GM19395 (cell line): Measurements from ENCODE around the gene KRT7.

ENCODE experiments used
- ATAC-seq: cut with Tn5 transposase; IDR thresholded peaks from one replicate; pipeline ENCODE4 v1.9.1; 2021; ENCODE audit warnings: mild to moderate bottlenecking, moderate library complexity; ENCODE audit not compliant: unreplicated experiment

The KRT7 gene

GRCh38 chr12:52199294-52199919 lies 33.6 kb upstream of the KRT7 start:
- ATAC-seq, result no peak

DNA sequence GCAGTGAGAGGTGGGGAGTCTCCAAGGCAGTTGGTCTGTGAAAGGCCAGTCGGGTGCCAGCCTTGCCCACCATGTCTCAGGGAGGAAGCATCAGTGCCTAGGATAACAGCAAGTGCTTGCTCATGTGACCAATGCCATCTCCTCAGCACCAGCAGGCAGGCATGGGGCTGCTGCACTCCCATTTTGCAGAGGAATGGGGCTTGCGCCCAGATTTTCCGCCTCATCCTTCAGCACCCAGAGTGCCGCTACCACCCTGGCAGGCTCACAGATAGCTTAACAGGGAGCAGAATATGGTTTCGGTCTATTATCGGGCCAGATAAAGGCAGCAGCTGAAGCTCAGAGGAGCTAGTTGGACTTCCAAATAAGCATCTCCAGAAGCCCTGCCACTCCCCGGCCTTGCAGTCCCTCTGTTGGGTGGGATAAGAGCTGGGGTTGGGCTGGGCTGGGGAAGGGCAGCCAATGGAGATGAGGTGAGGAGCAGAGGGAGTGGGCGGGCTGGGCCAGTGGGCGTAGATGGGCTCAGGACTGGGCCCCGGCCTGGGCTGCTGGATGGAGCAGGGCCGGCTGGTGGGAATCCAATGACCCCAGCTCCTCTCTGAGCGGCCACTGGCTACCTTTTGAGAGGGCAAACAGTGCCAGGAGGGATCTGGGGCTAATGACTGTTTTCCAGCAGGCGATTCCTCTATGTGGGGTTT lies 32.8 kb upstream of the KRT7 start:
- no peak for ATAC-seq

DNA sequence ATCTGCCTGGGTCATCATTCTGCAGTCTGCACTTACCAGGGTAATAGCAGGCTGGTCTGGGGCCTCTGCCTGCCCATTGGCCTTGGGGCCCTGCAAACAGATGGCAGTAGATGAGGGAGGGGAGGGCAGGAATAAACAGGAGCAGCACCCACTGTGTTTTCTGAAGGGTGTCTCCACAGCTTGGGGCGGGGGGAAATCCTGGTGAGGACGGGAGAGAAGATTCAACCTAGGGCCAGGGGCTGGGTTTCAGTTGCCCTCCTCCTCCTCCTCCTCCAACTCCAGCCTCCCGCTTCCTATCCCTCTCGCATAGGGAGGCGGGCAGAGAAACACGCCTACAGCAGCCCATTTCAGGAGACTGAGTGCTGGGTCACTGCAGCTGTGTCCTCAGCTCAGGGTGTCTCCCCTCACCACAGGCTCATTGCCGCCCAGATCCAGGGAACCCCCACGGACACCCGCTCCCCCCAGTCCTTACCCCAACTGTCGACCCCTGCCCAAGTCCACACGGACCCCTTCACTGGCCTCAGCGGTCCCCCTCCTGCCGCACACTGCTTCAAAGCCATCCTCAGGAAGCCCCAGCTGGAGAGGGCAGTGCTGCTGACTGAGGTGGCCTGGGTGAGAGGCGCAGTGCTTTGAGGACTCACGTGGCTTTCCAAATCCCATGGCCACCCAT lies 32.1 kb upstream of the KRT7 start:
- no peak for ATAC-seq

GRCh38 chr12:52201451-52201839 lies 31.6 kb upstream of the KRT7 start:
- no peak for ATAC-seq

DNA sequence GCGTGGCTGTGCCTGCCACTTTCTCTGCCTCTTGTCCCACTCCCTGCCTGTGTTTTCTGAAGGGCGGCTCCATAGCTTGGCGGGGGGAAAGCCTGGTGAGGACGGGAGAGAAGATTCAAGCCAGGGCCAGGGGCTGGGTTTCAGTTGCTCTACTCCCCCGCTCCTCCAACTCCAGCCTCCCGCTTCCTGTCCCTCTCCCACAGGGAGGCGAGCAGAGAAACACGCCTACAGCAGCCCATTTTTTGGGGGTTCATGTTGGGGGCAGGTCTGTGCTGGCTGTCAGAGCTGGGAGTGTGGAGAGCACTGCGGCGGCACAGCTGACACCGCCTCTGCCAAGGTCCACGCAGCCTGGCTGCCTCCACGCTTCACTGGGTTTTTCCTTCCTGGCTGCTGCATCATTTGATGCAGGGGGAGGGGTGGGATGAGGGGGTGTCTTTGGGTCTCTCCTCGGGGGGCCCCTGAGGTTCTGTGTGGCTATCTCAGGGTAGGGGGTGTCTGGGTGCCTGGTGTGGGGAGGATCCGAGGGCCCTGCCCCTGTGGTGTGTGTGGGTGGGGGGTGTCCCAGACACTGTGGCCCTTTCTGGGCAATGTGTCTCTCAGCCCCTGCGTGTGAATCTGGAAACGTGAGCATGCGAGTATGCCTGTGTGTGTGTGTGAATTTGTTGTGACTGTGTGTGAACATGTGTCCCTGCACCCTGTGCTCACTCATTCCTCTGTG lies 30.5 kb upstream of the KRT7 start:
- ATAC-seq, result no peak

DNA sequence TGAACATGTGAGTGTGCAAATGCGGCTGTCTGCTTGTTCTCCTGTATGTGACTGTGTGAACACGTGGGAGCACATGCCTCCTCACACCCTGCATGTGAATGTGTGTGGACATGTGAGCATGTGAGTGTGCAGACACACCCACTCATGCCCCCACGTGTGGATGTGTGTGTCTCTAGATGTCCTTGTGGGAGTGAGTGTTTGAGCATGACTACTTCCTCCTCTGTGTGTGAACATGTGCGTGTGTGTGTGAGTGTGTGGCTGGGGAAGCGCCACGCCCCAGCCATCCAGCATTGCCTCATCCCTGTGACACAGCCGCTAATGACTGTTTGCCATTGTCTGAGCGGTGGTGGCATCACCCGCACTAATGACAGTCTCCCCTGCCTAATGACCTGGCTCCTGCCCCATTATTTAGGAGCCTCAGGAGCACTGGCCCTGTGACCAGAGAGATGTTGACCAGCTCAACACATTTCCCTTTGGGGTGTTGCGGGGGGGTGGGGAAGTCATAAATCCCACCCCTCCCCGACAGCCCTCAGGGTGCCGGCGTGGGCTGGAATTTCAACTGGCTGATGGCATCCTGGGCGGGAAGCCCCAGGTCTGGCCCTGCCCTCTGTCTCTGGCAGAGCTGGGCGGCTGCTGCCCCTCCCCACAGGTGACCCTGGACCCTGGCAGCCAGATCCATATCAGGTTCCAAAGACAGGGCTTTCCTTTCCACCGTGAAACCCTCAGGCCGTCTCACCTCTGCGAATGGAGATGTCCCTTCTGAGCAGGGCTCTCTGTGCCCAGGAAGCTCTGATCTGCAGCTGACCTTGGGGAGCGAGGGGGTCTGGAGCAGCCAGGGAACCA lies 29.7 kb upstream of the KRT7 start:
- ATAC-seq, result no peak

DNA sequence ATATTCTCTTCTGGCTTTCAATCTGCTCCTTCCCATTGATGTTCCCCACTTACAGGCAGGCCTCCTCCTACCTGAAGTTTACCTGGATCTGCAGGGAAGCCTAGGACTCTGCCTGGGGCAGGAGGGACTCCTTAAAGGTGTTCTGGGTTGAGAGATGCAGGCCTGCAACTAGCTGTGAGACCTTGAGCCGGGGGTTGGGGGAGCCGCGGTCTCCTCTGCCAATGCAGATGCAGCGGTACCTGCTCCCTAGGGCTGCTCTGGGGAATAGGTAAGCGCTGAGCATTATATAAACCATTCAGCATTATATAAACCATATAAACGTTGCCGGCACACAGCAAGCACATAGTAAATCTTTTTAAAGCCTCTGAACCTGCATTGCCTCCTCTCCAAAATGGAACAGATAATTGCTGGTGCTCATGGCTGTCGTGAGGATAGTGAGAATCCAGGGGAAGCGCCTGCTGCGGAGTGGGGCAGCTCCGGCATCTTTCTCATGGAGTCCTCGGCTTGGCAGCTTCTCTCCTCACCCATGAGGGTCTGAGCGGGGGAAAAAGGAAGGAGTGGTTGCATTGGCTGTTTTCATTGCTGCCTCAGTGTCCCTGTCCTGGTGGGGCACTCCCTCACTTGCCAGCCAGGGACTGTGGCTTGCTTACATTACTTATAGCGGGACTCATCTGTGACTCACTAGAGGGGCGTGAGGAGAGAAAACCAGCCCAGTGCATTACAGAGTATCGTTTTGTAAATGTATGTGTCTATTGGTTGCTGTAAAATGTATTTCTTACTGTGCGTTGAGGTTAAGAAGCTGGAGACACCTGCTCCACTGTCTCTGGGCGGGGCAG lies 28.7 kb upstream of the KRT7 start:
- no peak for ATAC-seq

- ATAC-seq, result no peak
These were observed 28.0 kb upstream of the KRT7 start for GRCh38 chr12:52204931-52205505.

DNA sequence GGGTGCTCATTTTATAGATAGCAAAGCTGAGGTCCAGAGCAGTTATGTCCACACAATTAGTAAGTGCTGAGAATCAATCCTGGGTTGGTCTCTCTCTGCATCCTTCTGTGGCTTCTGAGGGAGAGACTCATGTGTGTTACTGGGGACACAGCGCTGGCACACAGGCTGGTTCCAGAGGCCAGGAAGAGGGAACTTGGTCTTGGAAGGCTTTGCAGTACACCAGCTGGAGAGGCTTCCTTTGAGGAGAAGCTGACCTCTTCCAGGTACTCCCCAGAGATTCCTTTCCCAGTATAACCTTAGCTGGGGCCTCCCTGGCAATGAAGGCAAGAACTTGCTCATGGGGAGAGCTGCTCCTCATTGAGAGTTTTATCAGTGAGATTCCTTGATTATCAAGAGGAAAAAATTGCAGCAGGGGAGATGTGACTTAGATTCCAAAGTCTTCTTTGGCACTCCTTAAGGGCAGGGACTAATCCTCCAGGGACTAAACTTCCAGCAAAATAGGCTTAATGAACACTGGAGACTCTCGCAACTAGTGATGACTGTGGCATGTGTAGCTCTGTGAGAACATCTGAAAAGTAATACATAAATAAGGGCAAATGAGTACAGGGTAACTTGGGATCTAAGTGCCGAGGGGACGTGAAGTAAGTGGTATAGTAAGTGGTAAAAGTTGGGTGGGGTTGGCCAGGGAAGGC lies 27.3 kb upstream of the KRT7 start:
- no peak for ATAC-seq

DNA sequence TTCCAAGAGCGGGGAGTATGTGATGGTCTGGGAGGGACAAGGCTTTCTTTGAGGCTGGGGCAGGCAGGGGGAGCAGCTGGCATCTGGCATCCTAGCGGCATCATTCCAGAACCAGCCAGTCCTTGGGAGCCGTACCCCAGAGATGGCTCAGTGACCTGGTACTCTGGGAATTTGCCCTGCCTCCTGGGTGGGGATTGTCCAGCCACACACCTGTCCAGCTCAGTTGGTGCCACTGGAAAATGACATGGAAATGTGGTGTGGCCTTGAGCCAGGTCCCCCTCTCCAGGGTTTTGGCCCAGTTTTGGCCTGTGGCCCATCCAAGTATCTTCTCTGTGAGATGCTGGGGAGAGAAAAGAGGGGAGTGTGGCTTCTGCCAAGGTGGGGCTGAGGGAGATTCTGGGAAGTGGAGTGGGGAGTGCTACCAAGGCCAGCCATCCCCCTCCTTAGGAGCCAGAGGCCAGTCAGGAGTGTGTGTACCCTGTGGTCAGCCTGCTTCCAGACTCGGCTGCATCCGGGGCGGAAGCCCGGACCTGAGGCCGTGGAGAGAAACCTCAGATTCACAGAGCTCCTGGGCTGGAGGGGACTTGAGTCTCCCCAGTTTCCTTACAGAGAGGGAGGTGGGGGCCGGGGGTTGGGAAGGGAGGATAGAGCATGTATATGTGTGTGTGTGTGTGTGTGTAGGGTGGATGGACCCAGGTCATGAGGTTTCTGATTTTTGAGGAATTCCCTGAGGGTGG lies 26.6 kb upstream of the KRT7 start:
- ATAC-seq, result no peak

GRCh38 chr12:52207106-52207505 lies 25.9 kb upstream of the KRT7 start:
- ATAC-seq, result no peak

- no peak for ATAC-seq
These were observed 25.1 kb upstream of the KRT7 start for GRCh38 chr12:52207895-52208294.

- no peak for ATAC-seq
These were observed 24.4 kb upstream of the KRT7 start for GRCh38 chr12:52208424-52209165.

DNA sequence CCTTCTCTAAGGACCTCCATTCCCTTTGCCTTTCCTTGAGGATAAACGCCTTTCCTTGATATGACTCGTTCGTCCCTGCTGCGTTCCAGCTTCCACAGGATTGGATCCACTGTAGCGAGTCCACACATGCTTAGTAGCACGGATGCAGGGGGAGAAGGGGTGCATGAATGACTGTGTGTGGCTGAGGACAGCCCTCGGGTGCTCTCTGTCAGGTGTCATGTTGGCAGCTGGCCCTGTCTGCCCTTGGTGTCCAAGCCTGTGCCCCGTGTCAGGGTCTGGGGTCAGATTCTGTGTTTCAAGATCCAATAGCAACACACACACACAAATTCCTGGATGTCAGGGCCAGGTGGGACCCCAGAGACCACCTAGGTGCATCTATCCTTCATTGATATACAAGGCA lies 23.7 kb upstream of the KRT7 start:
- ATAC-seq, result no peak

- no peak for ATAC-seq
These were observed 22.7 kb upstream of the KRT7 start for GRCh38 chr12:52210186-52210924.

- ATAC-seq, result no peak
These were observed 22.0 kb upstream of the KRT7 start for GRCh38 chr12:52210925-52211650.
